ENCODE data around the gene TMIE. TPM values are rescaled to one million over a fixed set of nuclear protein-coding genes. Genes with fewer than 3 reads are reported as not detected.

Gene TMIE
- total RNA-seq, 6 experiments from 2014 or later = not detected

DNA sequence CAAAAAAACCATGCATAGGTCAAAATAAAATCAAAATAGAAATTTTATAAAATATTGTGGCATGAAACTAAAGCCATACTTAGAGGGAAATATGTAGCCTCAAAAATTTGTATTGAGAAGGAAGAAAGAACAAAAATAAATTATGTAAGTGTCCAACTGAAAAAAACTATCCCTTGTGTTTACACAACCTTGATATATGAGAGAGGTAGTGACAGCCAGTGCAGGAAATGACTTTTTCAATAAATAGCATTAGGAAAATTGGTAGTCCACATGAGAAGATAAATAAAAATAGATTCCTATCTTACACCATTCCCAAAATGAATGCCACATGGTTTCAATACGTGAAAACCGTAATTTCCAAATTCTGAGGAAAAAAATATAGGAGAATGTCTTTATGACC, 29.6 kb downstream of the TMIE start:
- no peaks in the 10 kb centered on the region for H3K9me3 Mint-ChIP-seq
- H3K27me3 Mint-ChIP-seq (ENCODE audit: insufficient read depth) = peaks cover 38% of the 10 kb centered on the region
- no peak overlapping the region for H3K4me3 Mint-ChIP-seq
- no peaks in the 10 kb centered on the region for H3K36me3 Mint-ChIP-seq (ENCODE audit: low read depth)
- no peak overlapping the region for H3K27ac Mint-ChIP-seq
- no peak for TF ChIP-seq CTCF (IDR thresholded peaks at IDR 0.05)
- H3K4me1 Mint-ChIP-seq (ENCODE audit: low read depth) = peaks cover 4% of the 10 kb centered on the region
- DNase-seq = no peak

DNA sequence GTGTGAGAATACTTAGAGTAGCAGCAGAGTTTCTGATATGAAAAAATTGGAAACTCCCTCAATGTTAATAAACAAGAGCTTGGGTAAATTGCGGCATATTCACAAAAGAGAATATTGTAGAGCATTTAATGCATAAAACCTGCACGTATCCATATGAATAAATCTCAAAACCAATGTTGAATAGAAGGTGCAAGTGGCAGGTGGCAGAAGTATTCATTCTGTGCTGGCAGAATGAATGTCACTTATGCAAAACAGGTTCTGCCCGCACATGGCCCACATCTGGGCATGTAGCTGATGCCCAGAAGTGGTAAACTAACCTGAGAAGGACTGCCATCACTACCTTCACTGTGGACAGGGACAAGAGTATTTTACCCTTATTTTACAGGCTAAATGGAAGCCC, 30.6 kb downstream of the TMIE start:
- no peak for TF ChIP-seq CTCF (IDR thresholded peaks at IDR 0.05)
- Mint-ChIP-seq H3K27ac (no peak overlapping the region), H3K9me3 (no peaks in the 10 kb centered on the region), H3K36me3 (ENCODE audit: low read depth) (no peaks in the 10 kb centered on the region), H3K4me1 (ENCODE audit: low read depth) (no peaks in the 10 kb centered on the region), H3K4me3 (no peak overlapping the region), H3K27me3 (ENCODE audit: insufficient read depth) (peaks cover 39% of the 10 kb centered on the region)
- DNase-seq = no peak

- Mint-ChIP-seq H3K27ac (no peak overlapping the region), H3K9me3 (no peaks in the 10 kb centered on the region), H3K27me3 (ENCODE audit: insufficient read depth) (peaks cover 47% of the 10 kb centered on the region), H3K4me3 (no peak overlapping the region), H3K36me3 (ENCODE audit: low read depth) (no peaks in the 10 kb centered on the region), H3K4me1 (ENCODE audit: low read depth) (no peaks in the 10 kb centered on the region)
- DNase-seq = no peak
- 0 out of 2 replicates have a peak, but pooled peaks have one; percentile 14 for TF ChIP-seq CTCF (IDR thresholded peaks at IDR 0.05)
Measured at GRCh38 chr3:46733026-46733800, 32.0 kb downstream of the TMIE start.

GRCh38 chr3:46734773-46735172, 33.6 kb downstream of the TMIE start:
- H3K36me3 Mint-ChIP-seq (ENCODE audit: low read depth) = no peaks in the 10 kb centered on the region
- no peak for TF ChIP-seq CTCF (IDR thresholded peaks at IDR 0.05)
- peaks cover 43% of the 10 kb centered on the region for H3K27me3 Mint-ChIP-seq (ENCODE audit: insufficient read depth)
- H3K9me3 Mint-ChIP-seq = no peaks in the 10 kb centered on the region
- no peak overlapping the region for H3K27ac Mint-ChIP-seq
- no peak overlapping the region for H3K4me3 Mint-ChIP-seq
- H3K4me1 Mint-ChIP-seq (ENCODE audit: low read depth) = no peaks in the 10 kb centered on the region
- DNase-seq = no peak

- Mint-ChIP-seq H3K9me3 (no peaks in the 10 kb centered on the region), H3K27me3 (ENCODE audit: insufficient read depth) (peaks cover 38% of the 10 kb centered on the region), H3K4me1 (ENCODE audit: low read depth) (no peaks in the 10 kb centered on the region), H3K36me3 (ENCODE audit: low read depth) (no peaks in the 10 kb centered on the region), H3K4me3 (no peak overlapping the region), H3K27ac (no peak overlapping the region)
- no peak for TF ChIP-seq CTCF (IDR thresholded peaks at IDR 0.05)
- DNase-seq = no peak
Measured at GRCh38 chr3:46736006-46736872, 35.0 kb downstream of the TMIE start.
